ENCODE results near the gene TFDP1.

The TFDP1 gene

DNA sequence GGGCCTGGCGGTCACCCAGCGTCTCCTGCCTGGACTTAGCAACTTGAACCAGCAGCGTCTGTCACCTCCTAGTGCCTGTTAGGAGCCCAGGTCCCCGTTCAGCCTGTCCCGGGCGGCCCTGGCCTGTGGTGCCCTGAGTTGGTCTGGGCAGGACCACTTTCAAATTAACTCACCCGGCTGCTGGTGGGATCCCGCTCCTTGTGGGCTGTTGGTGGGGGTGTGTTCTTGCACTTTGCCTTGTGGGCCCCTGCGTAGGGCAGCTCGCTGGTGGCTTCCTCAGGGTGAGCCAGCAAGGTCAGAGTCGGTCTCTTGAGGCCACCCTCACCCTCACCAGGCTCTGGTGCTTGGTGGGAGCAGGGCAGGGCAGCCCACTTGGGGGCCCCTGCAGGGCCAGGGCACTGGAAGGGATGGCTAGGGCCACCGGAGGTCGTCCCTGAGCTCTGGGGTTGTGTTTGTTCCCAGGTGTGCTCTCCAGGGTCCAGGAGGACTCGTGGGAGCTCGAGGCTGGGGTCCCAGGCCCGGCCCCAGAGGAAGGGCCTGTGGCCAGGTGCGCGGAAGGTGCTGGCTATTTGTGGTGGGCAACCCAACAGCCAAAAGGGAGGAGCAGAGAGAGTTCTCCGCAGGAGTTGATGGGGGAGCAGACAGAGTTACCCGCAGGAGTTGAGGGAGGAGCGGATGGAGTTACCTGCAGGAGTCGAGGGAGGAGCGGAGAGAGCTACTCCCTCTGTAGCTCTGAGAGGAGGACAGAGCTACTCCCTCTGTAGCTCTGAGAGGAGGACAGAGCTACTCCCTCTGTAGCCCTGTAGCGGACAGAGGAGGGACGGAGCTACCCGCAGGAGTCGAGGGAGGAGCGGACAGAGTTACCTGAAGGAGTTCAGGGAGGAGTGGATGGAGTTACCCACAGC lies 16.9 kb downstream of the TFDP1 start:
- TF ChIP-seq, protein P1, sequence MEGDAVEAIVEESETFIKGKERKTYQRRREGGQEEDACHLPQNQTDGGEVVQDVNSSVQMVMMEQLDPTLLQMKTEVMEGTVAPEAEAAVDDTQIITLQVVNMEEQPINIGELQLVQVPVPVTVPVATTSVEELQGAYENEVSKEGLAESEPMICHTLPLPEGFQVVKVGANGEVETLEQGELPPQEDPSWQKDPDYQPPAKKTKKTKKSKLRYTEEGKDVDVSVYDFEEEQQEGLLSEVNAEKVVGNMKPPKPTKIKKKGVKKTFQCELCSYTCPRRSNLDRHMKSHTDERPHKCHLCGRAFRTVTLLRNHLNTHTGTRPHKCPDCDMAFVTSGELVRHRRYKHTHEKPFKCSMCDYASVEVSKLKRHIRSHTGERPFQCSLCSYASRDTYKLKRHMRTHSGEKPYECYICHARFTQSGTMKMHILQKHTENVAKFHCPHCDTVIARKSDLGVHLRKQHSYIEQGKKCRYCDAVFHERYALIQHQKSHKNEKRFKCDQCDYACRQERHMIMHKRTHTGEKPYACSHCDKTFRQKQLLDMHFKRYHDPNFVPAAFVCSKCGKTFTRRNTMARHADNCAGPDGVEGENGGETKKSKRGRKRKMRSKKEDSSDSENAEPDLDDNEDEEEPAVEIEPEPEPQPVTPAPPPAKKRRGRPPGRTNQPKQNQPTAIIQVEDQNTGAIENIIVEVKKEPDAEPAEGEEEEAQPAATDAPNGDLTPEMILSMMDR (IDR thresholded peaks at IDR 0.05; ENCODE audit: extremely low read depth, missing control alignments), result no peak
- DNase-seq (ENCODE audit: low spot score), result no peak

DNA sequence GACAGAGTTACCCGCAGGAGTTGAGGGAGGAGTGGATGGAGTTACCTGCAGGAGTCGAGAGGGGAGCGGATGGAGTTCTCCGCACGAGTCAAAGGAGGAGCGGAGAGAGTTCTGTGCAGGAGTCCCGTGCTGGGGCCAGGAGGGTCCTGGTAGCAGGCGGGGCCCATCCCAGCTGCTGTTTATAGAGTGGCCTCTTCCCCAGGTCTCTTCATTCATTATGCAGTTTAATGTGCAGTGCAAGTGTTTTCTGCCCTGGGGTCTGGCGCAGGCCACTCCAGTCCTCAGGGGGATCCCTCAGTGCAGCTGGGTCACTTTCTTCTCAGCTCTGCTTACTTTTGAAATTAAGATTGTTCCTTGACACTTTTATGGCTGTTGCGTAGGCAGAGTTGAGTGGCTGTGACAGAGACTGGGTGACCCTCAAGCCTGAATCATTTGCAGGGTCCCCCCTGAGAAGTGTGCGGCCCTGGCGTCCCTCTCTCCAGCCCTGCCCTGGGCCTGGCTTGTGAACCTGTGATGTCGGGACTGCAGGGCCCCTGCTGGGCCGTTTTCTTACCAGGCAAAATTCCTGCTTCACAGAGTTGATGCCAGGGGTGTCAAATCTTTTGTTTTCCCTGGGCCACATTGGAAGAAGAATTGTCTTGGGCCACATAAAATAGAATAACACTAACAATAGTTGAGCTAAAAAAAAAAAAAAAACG lies 17.9 kb downstream of the TFDP1 start:
- TF ChIP-seq, protein P1 (IDR thresholded peaks at IDR 0.05; ENCODE audit: extremely low read depth, missing control alignments), result no peak
- DNase-seq (ENCODE audit: low spot score), result no peak

GRCh38 chr13:113603116-113603710 lies 18.7 kb downstream of the TFDP1 start:
- TF ChIP-seq, protein P1 (IDR thresholded peaks at IDR 0.05; ENCODE audit: extremely low read depth, missing control alignments), result no peak

GRCh38 chr13:113604186-113604585 lies 19.6 kb downstream of the TFDP1 start:
- TF ChIP-seq, protein P1 (IDR thresholded peaks at IDR 0.05; ENCODE audit: extremely low read depth, missing control alignments), result no peak

More at GRCh38 chr13:113603116-113603710, 18.7 kb downstream of the TFDP1 start:
- no peak for DNase-seq (ENCODE audit: low spot score)

GRCh38 chr13:113605461-113605860 lies 20.9 kb downstream of the TFDP1 start:
- DNase-seq (ENCODE audit: low spot score), result no peak

More at GRCh38 chr13:113604186-113604585, 19.6 kb downstream of the TFDP1 start:
- peak; percentile 65 for DNase-seq (ENCODE audit: low spot score)

GRCh38 chr13:113605866-113606438 lies 21.4 kb downstream of the TFDP1 start:
- no peak for DNase-seq (ENCODE audit: low spot score)
- TF ChIP-seq, protein P1 (IDR thresholded peaks at IDR 0.05; ENCODE audit: extremely low read depth, missing control alignments), result no peak

More at GRCh38 chr13:113605461-113605860, 20.9 kb downstream of the TFDP1 start:
- TF ChIP-seq, protein P1 (IDR thresholded peaks at IDR 0.05; ENCODE audit: extremely low read depth, missing control alignments), result no peak

Measured in GM20000 (cell line).